ENCODE results near the gene B4GALNT2. TPM values are rescaled to one million over a fixed set of nuclear protein-coding genes. Genes with fewer than 3 reads are reported as not detected.

Gene B4GALNT2
- total RNA-seq, 4 donors from 2014 or later, result 0.04 to 0.98 (median 0.80) TPM

GRCh38 chr17:49224997-49225337, 92.4 kb downstream of the B4GALNT2 start:
- TF ChIP-seq POLR2A (IDR thresholded peaks at IDR 0.05), result no peak
- TF ChIP-seq, protein P1, sequence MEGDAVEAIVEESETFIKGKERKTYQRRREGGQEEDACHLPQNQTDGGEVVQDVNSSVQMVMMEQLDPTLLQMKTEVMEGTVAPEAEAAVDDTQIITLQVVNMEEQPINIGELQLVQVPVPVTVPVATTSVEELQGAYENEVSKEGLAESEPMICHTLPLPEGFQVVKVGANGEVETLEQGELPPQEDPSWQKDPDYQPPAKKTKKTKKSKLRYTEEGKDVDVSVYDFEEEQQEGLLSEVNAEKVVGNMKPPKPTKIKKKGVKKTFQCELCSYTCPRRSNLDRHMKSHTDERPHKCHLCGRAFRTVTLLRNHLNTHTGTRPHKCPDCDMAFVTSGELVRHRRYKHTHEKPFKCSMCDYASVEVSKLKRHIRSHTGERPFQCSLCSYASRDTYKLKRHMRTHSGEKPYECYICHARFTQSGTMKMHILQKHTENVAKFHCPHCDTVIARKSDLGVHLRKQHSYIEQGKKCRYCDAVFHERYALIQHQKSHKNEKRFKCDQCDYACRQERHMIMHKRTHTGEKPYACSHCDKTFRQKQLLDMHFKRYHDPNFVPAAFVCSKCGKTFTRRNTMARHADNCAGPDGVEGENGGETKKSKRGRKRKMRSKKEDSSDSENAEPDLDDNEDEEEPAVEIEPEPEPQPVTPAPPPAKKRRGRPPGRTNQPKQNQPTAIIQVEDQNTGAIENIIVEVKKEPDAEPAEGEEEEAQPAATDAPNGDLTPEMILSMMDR (IDR thresholded peaks at IDR 0.05), result no peak
- WGBS, 2 donors, result 28 to 46% methylated on average over 5 to 11 of the region's 11 CpGs
- no peak overlapping the region for H3K4me3 ChIP-seq (ENCODE audit: low read depth, poor library complexity, severe bottlenecking)
- DNase-seq (ENCODE audit: low spot score in 2 of 2), result no peak
- intact Hi-C loops (cut with DNase I; ENCODE audit: low total_unique reads), result loop anchor here (5.0 kb wide), 1 partner anchor 43 kb away; no protein-coding TSS in a partner anchor

- H3K4me3 ChIP-seq (ENCODE audit: low read depth, poor library complexity, severe bottlenecking), result no peak overlapping the region
- intact Hi-C loops (cut with DNase I; ENCODE audit: low total_unique reads), result loop anchor here (5.0 kb wide), 1 partner anchor 43 kb away; no protein-coding TSS in a partner anchor
- DNase-seq (ENCODE audit: low spot score in 2 of 2), result no peak
- 80 to 89% methylated on average over 8 of the region's 8 CpGs for WGBS, 2 donors
- TF ChIP-seq, protein P1 (IDR thresholded peaks at IDR 0.05), result no peak
- TF ChIP-seq POLR2A (IDR thresholded peaks at IDR 0.05), result no peak
These were observed 93.1 kb downstream of the B4GALNT2 start for GRCh38 chr17:49225554-49226236.

Other genes starting within 250 kb of the B4GALNT2 start
- gene ATP5MC1, start 240.0 kb upstream of the B4GALNT2 start, total RNA-seq, result 10 to 100 TPM; 58.0 to 94.2 (median 75.3) TPM
- gene UBE2Z, start 224.4 kb upstream of the B4GALNT2 start, total RNA-seq, result 10 to 100 TPM; 60.0 to 66.7 (median 64.9) TPM
- gene SNF8, start 187.9 kb upstream of the B4GALNT2 start, total RNA-seq, result 10 to 100 TPM; 45.5 to 88.7 (median 80.3) TPM
- gene GIP, start 164.2 kb upstream of the B4GALNT2 start, total RNA-seq, result not detected
- gene IGF2BP1, start 135.4 kb upstream of the B4GALNT2 start, total RNA-seq, result not detected
- 1 to 10 TPM in 2 of 4 donors, not detected in 2; 1.1 to 1.7 TPM for gene GNGT2, start 77.8 kb downstream of the B4GALNT2 start, total RNA-seq
- 1 to 10 TPM; 1.6 to 5.4 (median 4.7) TPM for gene ABI3, start 77.9 kb downstream of the B4GALNT2 start, total RNA-seq
- gene PHOSPHO1, start 98.0 kb downstream of the B4GALNT2 start, total RNA-seq, result under 1 TPM in 2 of 4 donors, not detected in 2; 0.34 to 0.36 TPM
- gene ZNF652, start 229.5 kb downstream of the B4GALNT2 start, total RNA-seq, result 100 to 1,000 TPM in 2 of 4 donors, 10 to 100 TPM in 2; 58.8 to 124 (median 103) TPM